Ovary (tissue), 9 donors: ENCODE measurements around the gene PCGF2. TPM values are rescaled to one million over a fixed set of nuclear protein-coding genes. Genes with fewer than 3 reads are reported as not detected.

ENCODE experiments used
- DNase-seq, 5 donors: peaks; one replicate each; pipeline ENCODE4 v3.0.0-alpha.2; 2019 to 2020
- H3K27ac ChIP-seq, 2 donors: fragments of 200-600 bp; one replicate each; pipeline versions ENCODE4 v1.5.1 to v1.8.0; 2019 to 2022
- H3K27me3 ChIP-seq: fragments of 200-600 bp; one replicate; pipeline ENCODE4 v1.8.0; 2022
- H3K36me3 ChIP-seq: fragments of 200-600 bp; sonication (generic); one replicate; pipeline ENCODE4 v1.5.1; 2019
- H3K4me1 ChIP-seq: one replicate; pipeline ENCODE4 v1.8.1; 2013; ENCODE audit warnings: mild to moderate bottlenecking, moderate library complexity; ENCODE audit not compliant: insufficient read depth
- H3K4me3 ChIP-seq: fragments of 200-600 bp; sonication (generic); one replicate; pipeline ENCODE4 v1.5.1; 2017
- H3K9me3 ChIP-seq, 2 donors: fragments of 200-600 bp in 1 of 2; sonication (generic) in 1 of 2; one replicate each; pipeline versions ENCODE4 v1.5.1 to v1.8.1; 2013 to 2019; ENCODE audit warnings: mild to moderate bottlenecking in 1 of 2, moderate library complexity in 1 of 2
- CTCF ChIP-seq, 3 donors: fragments of 450-650 bp in 2 of 3; fragments of 200-600 bp in 1 of 3; IDR thresholded peaks; one replicate each; pipeline versions ENCODE4 v1.5.1 to v1.8.0; 2016 to 2022; ENCODE audit warnings: antibody characterized with exemption in 3 of 3, mild to moderate bottlenecking in 1 of 3
- EP300 ChIP-seq: sonication (generic); formaldehyde crosslinking; IDR thresholded peaks from one replicate; pipeline ENCODE4 v1.6.1; 2017; ENCODE audit warnings: antibody characterized with exemption
- POLR2A ChIP-seq: fragments of 450-650 bp; IDR thresholded peaks from one replicate; pipeline ENCODE4 v1.6.1; 2017; ENCODE audit warnings: antibody characterized with exemption, mild to moderate bottlenecking, moderate library complexity
- WGBS, 3 donors: extraction: QIAGEN DNeasy Blood & Tissue Kit in 1 of 3; methylation state at CpG; one replicate each; pipeline versions ENCODE4 v1.1.5 to v1.1.7; 2013 to 2017; 5-methylcytosine and 5-hydroxymethylcytosine counted together
- intact Hi-C, 4 donors: fragments of 100-400 bp; cut with DNase I; formaldehyde crosslinking; loops; one replicate each; pipeline versions ENCODE4 v1.11.0 to v1.15.1; 2022 to 2023
- polyA plus RNA-seq, 2 donors: library from polyadenylated mRNA; stranded (reverse); fragments of 200-250 nt in 1 of 2; fragments of 350-450 nt in 1 of 2; fragmentation: Illumina TruSeq in 1 of 2; extraction: RNeasy Lipid Tissue Mini Kit (QIAGEN cat#74804) in 1 of 2; gene quantifications; one replicate each; pipeline ENCODE4 v1.2.3, GENCODE V29; 2013 to 2014
- total RNA-seq, 7 donors: library from RNA; depleted of rRNA in 2 of 7; stranded (reverse); fragments of >200 nt in 2 of 7; fragmentation: NEBNext Ultra II Directional in 3 of 7; extraction: Animal tissue kit (Norgen Biotek cat#: 25700) in 3 of 7; gene quantifications; one replicate each; pipeline versions ENCODE4 v1.1.0 to v1.2.4, GENCODE V29; 2016 to 2023
- donor health status: DM: no; HTN: no; CAD: no; lungs with moderate emphysema.
- donor health status: DM: no; HTN: no; CAD: no.
- donor health status: Bipolar disorder and iron deficiency.
- donor health status: DM: yes; HTN: yes; CAD: no.
- donor health status: DM: no; HTN: no; CAD: no.
- donor health status: DM: yes; HTN: yes; CAD: no.

Gene PCGF2
- total and polyA plus RNA-seq, 9 donors, result 7.4 to 92.7 (median 62.3) TPM

DNA sequence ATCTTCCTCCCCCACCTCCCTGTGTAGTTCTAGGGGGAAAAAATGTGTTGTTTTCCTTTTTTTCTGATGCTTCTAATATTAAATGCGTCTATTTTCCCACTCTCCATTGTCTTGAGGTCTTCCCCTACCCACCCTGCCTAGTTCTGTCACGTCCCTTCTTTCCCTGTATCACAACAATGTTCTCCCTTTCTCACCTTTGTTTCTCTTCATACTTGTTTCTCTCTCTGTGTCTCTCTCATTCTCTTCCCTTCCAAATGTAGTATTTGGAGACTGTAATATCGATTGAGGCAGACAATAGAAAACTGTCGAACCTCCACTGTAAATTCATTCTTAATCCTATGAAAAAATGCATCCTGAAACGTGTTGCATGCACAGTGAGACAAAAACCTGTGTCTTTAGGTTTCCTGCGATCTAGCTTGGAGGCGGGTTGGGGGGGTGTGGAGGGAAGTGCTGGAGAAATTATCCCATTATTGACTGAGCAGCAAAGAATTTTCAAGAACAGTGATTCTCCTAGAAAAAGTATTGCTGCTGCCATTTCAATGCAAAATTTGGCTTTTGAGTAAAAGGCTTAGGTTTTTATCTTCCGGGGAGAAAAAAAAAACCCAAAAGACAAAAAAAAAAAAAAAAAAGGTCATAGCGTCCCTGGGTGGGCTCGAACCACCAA lies 3.1 kb upstream of the PCGF2 start:
- Histone ChIP-seq H3K4me3 (peak overlapping the region; percentile 98), H3K27ac (peak overlapping the region in 1 of 2 donors; percentile 81), H3K9me3 (no peaks in the 10 kb centered on the region), H3K27me3 (no peaks in the 10 kb centered on the region), H3K4me1 (peaks cover 7% of the 10 kb centered on the region), H3K36me3 (no peaks in the 10 kb centered on the region)
- intact Hi-C loops, result loop anchor here in 2 of 4 donors (5.0 to 10.0 kb wide), 3 partner anchors 49 to 404 kb away; partner anchors contain the start of genes PLXDC1 (in 1 of the 2) and SOCS7 (in 1 of the 2)
- DNase-seq, result peak in 1 of 5 donors; percentile 40
- 2 to 5% (median 3%) methylated on average over 10 of the region's 10 CpGs for WGBS, 3 donors
- TF ChIP-seq EP300, result no peak
- TF ChIP-seq POLR2A, result no peak
- no peak for TF ChIP-seq CTCF (IDR thresholded peaks at IDR 0.05)

DNA sequence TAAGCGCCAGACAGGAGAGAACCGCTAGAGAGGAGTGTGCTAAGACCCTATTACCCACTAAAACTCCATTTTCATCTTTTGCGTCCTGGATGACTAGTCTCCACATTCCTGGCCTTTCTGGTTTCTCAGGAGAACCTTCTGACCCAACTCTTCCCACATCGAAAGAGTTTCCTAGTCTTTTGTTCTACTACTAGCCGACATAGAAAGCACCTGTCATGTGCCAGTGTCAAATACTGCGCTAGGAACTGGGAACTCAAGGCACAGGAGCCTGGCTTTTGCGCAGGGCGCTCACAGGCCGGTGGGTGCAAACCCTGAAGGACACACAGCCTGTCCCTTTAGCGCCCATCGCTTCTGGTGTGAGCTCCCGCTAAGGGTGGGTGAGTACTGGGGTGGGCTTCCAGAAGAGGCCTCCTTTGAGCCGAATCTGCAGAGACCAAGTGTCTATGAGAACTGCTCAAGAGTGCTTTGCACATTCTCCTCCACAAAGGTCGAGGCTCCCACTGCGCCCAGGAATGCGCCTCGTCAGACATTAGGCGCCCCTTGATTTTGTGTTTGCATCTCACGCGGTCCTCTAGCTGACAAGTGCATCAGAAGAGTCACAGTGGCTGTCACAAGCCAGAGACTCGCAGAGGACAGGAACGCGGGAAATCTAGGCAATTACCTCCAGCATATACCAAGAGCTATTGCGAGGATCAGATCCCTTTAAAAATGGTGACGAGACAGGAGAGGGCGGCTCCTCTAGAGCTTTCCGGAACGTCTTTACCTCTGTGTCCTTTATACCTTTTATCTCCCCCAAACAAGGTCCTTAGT lies 2.4 kb upstream of the PCGF2 start:
- 24 to 29% (median 25%) methylated on average over 28 of the region's 28 CpGs for WGBS, 3 donors

GRCh38 chr17:38750044-38750311 lies 1.8 kb upstream of the PCGF2 start:
- Histone ChIP-seq H3K4me1 (peaks cover 11% of the 10 kb centered on the region), H3K36me3 (no peaks in the 10 kb centered on the region), H3K9me3 (no peaks in the 10 kb centered on the region), H3K4me3 (peak overlapping the region; percentile 68), H3K27ac (peak overlapping the region; percentile 5 to 81), H3K27me3 (no peaks in the 10 kb centered on the region)
- WGBS, 3 donors, result 1 to 7% (median 3%) methylated on average over 4 to 12 of the region's 12 CpGs
- TF ChIP-seq CTCF (IDR thresholded peaks at IDR 0.05) (no peak), POLR2A (no peak), EP300 (no peak)
- peak in 2 of 5 donors; percentile 66 to 68 for DNase-seq
- intact Hi-C loops, result loop anchor here in 2 of 4 donors (5.0 to 10.0 kb wide), 3 partner anchors 48 to 405 kb away; partner anchors contain the start of genes PLXDC1 (in 1 of the 2) and SOCS7 (in 1 of the 2)

More for the DNA sequence above, 2.4 kb upstream of the PCGF2 start:
- Histone ChIP-seq H3K27ac (peak overlapping the region; percentile 5 to 81), H3K9me3 (no peaks in the 10 kb centered on the region), H3K4me1 (peaks cover 11% of the 10 kb centered on the region), H3K36me3 (no peaks in the 10 kb centered on the region), H3K27me3 (no peaks in the 10 kb centered on the region), H3K4me3 (no peak overlapping the region)
- DNase-seq, result peak in 1 of 5 donors; percentile 33
- intact Hi-C loops, result loop anchor here in 2 of 4 donors (5.0 to 10.0 kb wide), 3 partner anchors 48 to 404 kb away; partner anchors contain the start of genes PLXDC1 (in 1 of the 2) and SOCS7 (in 1 of the 2)
- TF ChIP-seq CTCF (IDR thresholded peaks at IDR 0.05) (no peak), EP300 (no peak), POLR2A (no peak)

- Histone ChIP-seq H3K27me3 (no peaks in the 10 kb centered on the region), H3K9me3 (no peaks in the 10 kb centered on the region), H3K4me1 (peaks cover 11% of the 10 kb centered on the region), H3K27ac (peak overlapping the region; percentile 42 to 81), H3K36me3 (no peaks in the 10 kb centered on the region), H3K4me3 (peak overlapping the region; percentile 68)
- peak; percentile 88 to 95 (median 91) for DNase-seq
- WGBS, 3 donors, result 0 to 1% (median 0%) methylated on average over 52 to 79 of the region's 79 CpGs
- intact Hi-C loops, result loop anchor here in 2 of 4 donors (5.0 to 10.0 kb wide), 3 partner anchors 47 to 405 kb away; partner anchors contain the start of genes PLXDC1 (in 1 of the 2) and SOCS7 (in 1 of the 2)
- TF ChIP-seq POLR2A (peak; percentile 72), CTCF (IDR thresholded peaks at IDR 0.05) (no peak)
Measured at GRCh38 chr17:38749223-38750043, 1.3 kb upstream of the PCGF2 start.
